CD4-positive, alpha-beta T cell treated with Interleukin-10 for 1 hour (primary cell): ENCODE measurements around the gene TYMS.

Experiments
- DNase-seq: peaks from one replicate; pipeline ENCODE4 v3.0.0-alpha.2; 2020

TYMS gene

GRCh38 chr18:713135-713490 is 55.7 kb downstream of the TYMS start:
- DNase-seq = no peak

GRCh38 chr18:715626-716025 is 58.2 kb downstream of the TYMS start:
- no peak for DNase-seq

- no peak for DNase-seq
These were observed 59.5 kb downstream of the TYMS start for GRCh38 chr18:717003-717402.
